Activated naive CD4-positive, alpha-beta T cell treated with anti-CD3 and anti-CD28 coated beads, Interleukin-2, amount 50 U/mL, for 24 hours (primary cell): ENCODE results near the gene TINAGL1.
"Not testable (repeated sequence)": the region's sequence is repeated elsewhere in the genome, so short reads cannot be mapped to it uniquely, and the experiment has no call there.

Experiments
- H3K27ac Mint-ChIP-seq: one replicate; pipeline ENCODE4 v1.8.0; 2021; ENCODE audit warnings: mild to moderate bottlenecking, mixed read lengths
- H3K27me3 Mint-ChIP-seq: one replicate; pipeline ENCODE4 v1.8.0; 2021; ENCODE audit warnings: mixed read lengths
- H3K36me3 Mint-ChIP-seq: one replicate; pipeline ENCODE4 v1.8.0; 2021; ENCODE audit warnings: mixed read lengths
- H3K4me1 Mint-ChIP-seq: one replicate; pipeline ENCODE4 v1.8.0; 2021; ENCODE audit warnings: mixed read lengths
- H3K4me3 Mint-ChIP-seq: one replicate; pipeline ENCODE4 v1.8.0; 2021; ENCODE audit warnings: mild to moderate bottlenecking, mixed read lengths
- H3K9me3 Mint-ChIP-seq: one replicate; pipeline ENCODE4 v1.8.0; 2021; ENCODE audit warnings: mixed read lengths

Gene TINAGL1

GRCh38 chr1:31586376-31587327 lies 10.3 kb downstream of the TINAGL1 start:
- Mint-ChIP-seq H3K4me3 (no peak overlapping the region), H3K27ac (no peak overlapping the region), H3K9me3 (no peaks in the 10 kb centered on the region), H3K27me3 (peaks cover 17% of the 10 kb centered on the region), H3K36me3 (no peaks in the 10 kb centered on the region), H3K4me1 (no peaks in the 10 kb centered on the region)

- not testable (repeated sequence) for H3K36me3 Mint-ChIP-seq, H3K27ac Mint-ChIP-seq, H3K4me3 Mint-ChIP-seq, H3K4me1 Mint-ChIP-seq, H3K9me3 Mint-ChIP-seq
- peaks cover 21% of the 10 kb centered on the region for H3K27me3 Mint-ChIP-seq
Measured at GRCh38 chr1:31587328-31587699, 11.0 kb downstream of the TINAGL1 start.

DNA sequence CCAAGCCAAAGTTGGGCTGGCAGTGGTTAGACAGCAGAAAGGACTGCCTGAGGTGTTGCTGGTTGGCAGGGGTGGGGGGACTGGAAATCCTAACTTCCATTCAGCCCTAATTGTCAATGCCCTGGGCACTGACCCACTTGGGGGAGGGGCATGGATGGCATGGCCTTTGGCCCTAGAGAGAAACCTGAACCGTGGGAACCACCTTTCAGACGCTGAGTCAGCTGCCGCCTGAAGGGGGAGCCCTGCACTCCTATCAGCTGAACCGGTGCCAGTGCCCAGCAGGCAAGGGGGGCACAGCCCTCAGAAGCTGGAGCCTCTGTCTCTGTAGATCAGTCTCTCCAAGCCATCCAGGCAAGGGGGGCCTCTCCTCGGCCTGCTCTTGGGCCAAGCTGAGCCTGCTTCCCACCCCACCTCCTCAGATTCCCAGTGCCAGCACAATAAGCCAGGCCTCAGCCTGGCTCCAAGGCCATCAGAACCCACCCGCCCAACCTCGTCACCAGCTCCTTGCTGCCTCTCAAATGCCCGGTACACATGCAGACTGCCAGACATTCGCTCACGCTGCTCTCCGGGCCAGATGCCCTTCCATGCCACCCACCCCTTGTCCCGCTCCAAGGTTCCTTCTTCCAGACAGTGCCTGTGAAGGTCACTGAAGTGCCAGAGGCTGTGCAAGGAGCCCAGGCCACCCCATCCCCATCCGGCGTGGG lies 11.6 kb downstream of the TINAGL1 start:
- peaks cover 21% of the 10 kb centered on the region for H3K27me3 Mint-ChIP-seq
- no peaks in the 10 kb centered on the region for H3K36me3 Mint-ChIP-seq
- no peaks in the 10 kb centered on the region for H3K9me3 Mint-ChIP-seq
- H3K27ac Mint-ChIP-seq, result no peak overlapping the region
- H3K4me3 Mint-ChIP-seq, result no peak overlapping the region
- no peaks in the 10 kb centered on the region for H3K4me1 Mint-ChIP-seq

- H3K9me3 Mint-ChIP-seq, result no peaks in the 10 kb centered on the region
- peaks cover 22% of the 10 kb centered on the region for H3K27me3 Mint-ChIP-seq
- no peak overlapping the region for H3K27ac Mint-ChIP-seq
- H3K4me1 Mint-ChIP-seq, result no peaks in the 10 kb centered on the region
- H3K4me3 Mint-ChIP-seq, result no peak overlapping the region
- no peaks in the 10 kb centered on the region for H3K36me3 Mint-ChIP-seq
Measured at GRCh38 chr1:31588751-31589515, 12.6 kb downstream of the TINAGL1 start.

DNA sequence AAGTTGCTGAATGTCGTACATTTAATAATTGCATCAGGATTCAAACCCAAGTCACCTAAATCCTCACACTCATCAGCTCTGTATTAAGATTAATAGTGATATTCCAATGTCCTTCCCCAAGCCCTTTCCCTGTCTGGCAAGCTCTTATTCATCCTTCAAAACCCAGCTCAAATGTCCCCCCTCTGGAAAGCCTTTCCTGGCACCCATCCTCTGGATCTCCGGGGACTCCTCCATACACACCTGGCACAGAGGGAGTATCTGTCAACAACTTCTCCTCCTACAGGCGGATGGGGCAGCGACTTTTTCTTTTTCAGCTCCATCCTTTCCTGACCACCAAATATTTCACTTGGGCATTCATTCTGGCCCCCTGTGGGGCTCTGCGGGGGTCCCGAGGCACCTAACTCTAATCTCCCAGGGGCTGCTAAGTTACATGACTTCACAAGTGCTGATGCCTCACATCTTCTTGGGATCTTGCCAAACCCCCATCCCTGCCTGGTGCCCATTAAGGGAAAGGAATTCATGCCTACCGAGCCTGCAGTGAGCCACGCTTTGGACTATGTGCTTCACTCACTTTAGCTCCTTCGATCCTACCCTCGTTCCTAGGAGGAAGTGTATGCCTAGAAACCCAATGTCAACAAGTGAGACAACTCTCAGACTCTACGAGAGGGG lies 15.2 kb downstream of the TINAGL1 start:
- no peaks in the 10 kb centered on the region for H3K9me3 Mint-ChIP-seq
- H3K36me3 Mint-ChIP-seq, result no peaks in the 10 kb centered on the region
- no peaks in the 10 kb centered on the region for H3K4me1 Mint-ChIP-seq
- peak overlapping the region; percentile 19 for H3K27ac Mint-ChIP-seq
- peaks cover 22% of the 10 kb centered on the region for H3K27me3 Mint-ChIP-seq
- H3K4me3 Mint-ChIP-seq, result no peak overlapping the region

DNA sequence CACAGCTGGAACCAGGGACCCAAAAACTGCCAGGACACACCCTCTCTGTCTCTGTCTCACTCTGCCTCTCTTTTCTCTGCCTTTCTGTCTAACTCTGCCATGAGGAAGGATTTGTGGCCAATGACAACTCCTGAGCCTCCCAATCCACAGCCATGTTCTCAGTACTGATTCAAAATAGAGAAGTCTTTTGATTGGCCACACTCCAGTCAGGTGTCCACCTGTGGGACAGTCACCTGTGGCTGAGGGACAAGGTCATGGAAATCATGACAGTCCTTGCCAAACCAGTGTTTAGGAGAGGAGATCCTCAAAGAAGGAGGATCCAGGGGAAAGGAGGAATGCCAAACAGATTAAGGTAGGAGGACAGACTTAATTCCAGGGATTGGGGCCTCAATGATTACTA lies 15.8 kb downstream of the TINAGL1 start:
- no peak overlapping the region for H3K27ac Mint-ChIP-seq
- peaks cover 22% of the 10 kb centered on the region for H3K27me3 Mint-ChIP-seq
- H3K9me3 Mint-ChIP-seq, result no peaks in the 10 kb centered on the region
- H3K36me3 Mint-ChIP-seq, result no peaks in the 10 kb centered on the region
- no peak overlapping the region for H3K4me3 Mint-ChIP-seq
- H3K4me1 Mint-ChIP-seq, result no peaks in the 10 kb centered on the region

DNA sequence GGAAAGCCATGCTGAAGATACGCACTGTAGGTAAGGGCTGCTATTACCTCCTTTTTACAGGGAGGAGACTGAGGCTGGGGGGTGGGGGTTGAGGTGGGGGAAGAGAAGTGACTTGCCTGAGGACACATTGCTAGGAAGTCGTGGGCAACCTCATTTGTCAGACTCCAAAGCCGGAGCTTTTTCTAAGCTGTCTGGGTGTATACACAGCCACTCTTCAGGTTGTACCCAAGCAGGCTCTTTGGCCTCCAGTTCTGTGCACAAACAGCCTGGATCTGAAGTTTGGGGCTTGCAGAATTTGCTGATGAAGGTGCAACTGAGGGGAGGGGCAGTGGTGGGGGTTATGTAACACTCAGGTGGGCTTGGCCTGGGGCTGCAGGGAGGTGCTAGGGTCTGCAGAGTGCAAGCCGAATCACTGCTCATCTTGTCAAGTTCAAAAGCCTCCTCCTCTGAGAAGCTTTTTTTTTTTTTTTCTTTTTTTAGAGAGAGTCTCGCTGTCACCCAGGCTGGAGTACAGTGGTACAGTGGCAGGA lies 16.9 kb downstream of the TINAGL1 start:
- Mint-ChIP-seq H3K27ac (no peak overlapping the region), H3K36me3 (no peaks in the 10 kb centered on the region), H3K4me3 (no peak overlapping the region), H3K4me1 (no peaks in the 10 kb centered on the region), H3K9me3 (no peaks in the 10 kb centered on the region), H3K27me3 (peaks cover 15% of the 10 kb centered on the region)

- Mint-ChIP-seq H3K9me3 (no peaks in the 10 kb centered on the region), H3K36me3 (no peaks in the 10 kb centered on the region), H3K27me3 (peaks cover 14% of the 10 kb centered on the region), H3K27ac (no peak overlapping the region), H3K4me1 (no peaks in the 10 kb centered on the region), H3K4me3 (no peak overlapping the region)
Measured at GRCh38 chr1:31593770-31594632, 17.7 kb downstream of the TINAGL1 start.

GRCh38 chr1:31595836-31596736 lies 19.8 kb downstream of the TINAGL1 start:
- no peaks in the 10 kb centered on the region for H3K9me3 Mint-ChIP-seq
- H3K4me3 Mint-ChIP-seq, result no peak overlapping the region
- H3K27ac Mint-ChIP-seq, result no peak overlapping the region
- H3K27me3 Mint-ChIP-seq, result peaks cover 10% of the 10 kb centered on the region
- no peaks in the 10 kb centered on the region for H3K36me3 Mint-ChIP-seq
- no peaks in the 10 kb centered on the region for H3K4me1 Mint-ChIP-seq

DNA sequence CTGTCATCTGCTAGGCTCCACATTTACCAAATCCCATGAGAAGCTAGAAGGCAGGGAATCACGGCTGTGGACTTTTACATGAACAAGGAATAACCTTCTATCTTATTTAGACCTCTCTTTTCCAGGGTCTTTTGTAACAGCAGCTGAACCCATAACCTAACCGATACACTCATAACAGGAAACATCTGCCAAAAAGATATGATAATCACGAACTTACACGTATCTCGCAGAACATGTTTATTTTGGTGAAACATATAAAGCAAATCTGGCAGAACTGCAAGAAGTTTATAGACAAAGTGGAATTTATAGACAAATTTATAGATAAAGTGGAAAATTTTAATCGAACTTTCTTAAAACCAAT lies 20.4 kb downstream of the TINAGL1 start:
- H3K4me3 Mint-ChIP-seq, result no peak overlapping the region
- H3K27me3 Mint-ChIP-seq, result peaks cover 4% of the 10 kb centered on the region
- H3K27ac Mint-ChIP-seq, result no peak overlapping the region
- H3K4me1 Mint-ChIP-seq, result no peaks in the 10 kb centered on the region
- no peaks in the 10 kb centered on the region for H3K9me3 Mint-ChIP-seq
- H3K36me3 Mint-ChIP-seq, result no peaks in the 10 kb centered on the region

GRCh38 chr1:31598980-31599379 lies 22.7 kb downstream of the TINAGL1 start:
- no peaks in the 10 kb centered on the region for H3K27me3 Mint-ChIP-seq
- no peak overlapping the region for H3K4me3 Mint-ChIP-seq
- no peak overlapping the region for H3K27ac Mint-ChIP-seq
- H3K4me1 Mint-ChIP-seq, result no peaks in the 10 kb centered on the region
- H3K9me3 Mint-ChIP-seq, result no peaks in the 10 kb centered on the region
- H3K36me3 Mint-ChIP-seq, result no peaks in the 10 kb centered on the region

- Mint-ChIP-seq H3K27ac (no peak overlapping the region), H3K4me1 (no peaks in the 10 kb centered on the region), H3K9me3 (no peaks in the 10 kb centered on the region), H3K4me3 (no peak overlapping the region), H3K27me3 (no peaks in the 10 kb centered on the region), H3K36me3 (no peaks in the 10 kb centered on the region)
Measured at GRCh38 chr1:31600641-31601040, 24.3 kb downstream of the TINAGL1 start.

- H3K27ac Mint-ChIP-seq, result no peak overlapping the region
- H3K36me3 Mint-ChIP-seq, result no peaks in the 10 kb centered on the region
- H3K27me3 Mint-ChIP-seq, result peaks cover 1% of the 10 kb centered on the region
- H3K9me3 Mint-ChIP-seq, result no peaks in the 10 kb centered on the region
- H3K4me3 Mint-ChIP-seq, result no peak overlapping the region
- peaks cover 4% of the 10 kb centered on the region for H3K4me1 Mint-ChIP-seq
Measured at GRCh38 chr1:31602081-31602480, 25.8 kb downstream of the TINAGL1 start.
